HCT116 (cell line): ENCODE results near the gene CHRDL1. TPM values are rescaled to one million over a fixed set of nuclear protein-coding genes. Genes with fewer than 3 reads are reported as not detected.
"Not testable (repeated sequence)": the region's sequence is repeated elsewhere in the genome, so short reads cannot be mapped to it uniquely, and the experiment has no call there.

Source experiments
- ATAC-seq: fragments of 200-7000 bp; cut with Tn5 transposase; 2 replicates; pipeline ENCODE4 v1.9.1; 2020; ENCODE audit warnings: mild to moderate bottlenecking, moderate library complexity
- BruUV-seq: library from RNA; stranded (reverse); fragments of 400-500 nt; replicated peaks from 2 replicates; lab custom pipeline; 2021; lab: Mats Ljungman, UMichigan
- CTCF ChIA-PET: fragments of 300-600 bp; sonication (Branson Sonifier 250); formaldehyde crosslinking; loops from one replicate; lab custom pipeline; 2021; ENCODE audit warnings: antibody characterized with exemption; lab: Charles Lee
- POLR2A ChIA-PET: fragments of 300-600, 350-600 bp; sonication (Branson Sonifier 250); formaldehyde crosslinking; loops from one replicate; lab custom pipeline; 2021; ENCODE audit warnings: antibody characterized with exemption; lab: Charles Lee
- RAD21 ChIA-PET, 2 experiments: fragments of 300-600 bp; sonication (Branson Sonifier 250); formaldehyde crosslinking; loops; one replicate each; lab custom pipeline; 2023; ENCODE audit warnings: low total read pairs in 2 of 2; ENCODE audit not compliant: uncharacterized antibody in 2 of 2, unreplicated experiment in 2 of 2, low non-redundant PET in 1 of 2; lab: Charles Lee
- DNase-seq: peaks from one replicate; pipeline ENCODE4 v3.0.0-alpha.2; 2010; ENCODE audit warnings: low read depth, low spot score
- H2AFZ ChIP-seq: fragments of 200-600 bp; shearing (Covaris generic), sonication (generic); 2 replicates; pipeline ENCODE4 v1.6.1; 2017; ENCODE audit warnings: low read depth, mixed run types, mixed read lengths, antibody characterized with exemption, low read length; ENCODE audit not compliant: poor library complexity, severe bottlenecking
- H3K27ac ChIP-seq: 2 replicates; pipeline ENCODE4 v1.5.1; 2012; ENCODE audit warnings: low read depth, low read length
- H3K27me3 ChIP-seq: fragments of 200-600 bp; sonication (generic); 2 replicates; pipeline ENCODE4 v1.6.1; 2016; ENCODE audit warnings: mixed run types, low read length, mixed read lengths; ENCODE audit not compliant: insufficient read depth
- H3K36me3 ChIP-seq, 2 experiments: fragments of 200-500 bp in 1 of 2; fragments of 200-600 bp in 1 of 2; sonication (Bioruptor generic) in 1 of 2; sonication (generic) in 1 of 2; 2 replicates each; pipeline versions ENCODE4 v1.5.1 to v1.6.1; 2014 to 2016; ENCODE audit warnings: low read length in 2 of 2, inconsistent platforms in 1 of 2, mixed read lengths in 1 of 2, mixed run types in 1 of 2; ENCODE audit not compliant: insufficient read depth in 2 of 2, control insufficient read depth in 1 of 2
- H3K4me1 ChIP-seq, 2 experiments: fragments of 200-600 bp in 1 of 2; sonication (generic) in 1 of 2; 2 replicates each; pipeline versions ENCODE4 v1.5.1 to v1.6.1; 2012 to 2017; ENCODE audit warnings: low read length in 2 of 2, inconsistent platforms in 1 of 2, mild to moderate bottlenecking in 1 of 2, mixed read lengths in 1 of 2, mixed run types in 1 of 2, moderate library complexity in 1 of 2; ENCODE audit not compliant: insufficient read depth in 2 of 2, control insufficient read depth in 1 of 2
- H3K4me2 ChIP-seq: fragments of 200-600 bp; sonication (generic); 2 replicates; pipeline ENCODE4 v1.6.1; 2017; ENCODE audit warnings: mixed run types, low read length, mixed read lengths
- H3K4me3 ChIP-seq, 2 experiments: fragments of 200-600 bp in 1 of 2; sonication (generic) in 1 of 2; replicated peaks in 1 of 2; 2 replicates each; pipeline ENCODE4 v1.5.1; 2011 to 2016; ENCODE audit warnings: low read length in 2 of 2, control low read depth in 1 of 2, low read depth in 1 of 2, mild to moderate bottlenecking in 1 of 2, mixed read lengths in 1 of 2, mixed run types in 1 of 2
- H3K79me2 ChIP-seq: fragments of 200-600 bp; sonication (generic); 2 replicates; pipeline ENCODE4 v1.6.1; 2017; ENCODE audit warnings: mild to moderate bottlenecking, mixed run types, low read length, moderate library complexity, mixed read lengths; ENCODE audit not compliant: insufficient read depth
- H3K9ac ChIP-seq: fragments of 200-600 bp; sonication (generic); 2 replicates; pipeline ENCODE4 v1.6.1; 2016; ENCODE audit warnings: low read length, mixed read lengths
- H3K9me2 ChIP-seq: fragments of 200-600 bp; sonication (generic), shearing (Covaris generic); 2 replicates; pipeline ENCODE4 v1.6.1; 2017; ENCODE audit warnings: mixed run types, mild to moderate bottlenecking, moderate library complexity; ENCODE audit not compliant: insufficient read depth
- H3K9me3 ChIP-seq, 2 experiments: fragments of 200-500 bp in 1 of 2; fragments of 200-600 bp in 1 of 2; sonication (Bioruptor generic) in 1 of 2; sonication (generic) in 1 of 2; 2 replicates each; pipeline ENCODE4 v1.6.1; 2014 to 2017; ENCODE audit warnings: low read length in 2 of 2, mixed read lengths in 2 of 2, inconsistent platforms in 1 of 2, low read depth in 1 of 2, mild to moderate bottlenecking in 1 of 2, mixed run types in 1 of 2, moderate library complexity in 1 of 2; ENCODE audit not compliant: control insufficient read depth in 1 of 2, insufficient read depth in 1 of 2
- H4K20me1 ChIP-seq: fragments of 200-600 bp; sonication (generic), shearing (Covaris generic); 2 replicates; pipeline ENCODE4 v1.6.1; 2017; ENCODE audit warnings: mixed run types, mild to moderate bottlenecking, moderate library complexity; ENCODE audit not compliant: insufficient read depth
- POLR2AphosphoS5 ChIP-seq: IDR thresholded peaks from 2 replicates; pipeline ENCODE4 v1.6.1; 2011; ENCODE audit warnings: mild to moderate bottlenecking, low read depth, low read length, moderate library complexity
- RAD21 ChIP-seq: IDR thresholded peaks from 2 replicates; pipeline ENCODE4 v1.6.1; 2012; ENCODE audit warnings: low read depth, mild to moderate bottlenecking
- intact Hi-C: fragments of 100-400 bp; cut with micrococcal nuclease; formaldehyde crosslinking; loops from 2 replicates; pipeline ENCODE4 v1.10.0; 2022
- total RNA-seq: library from RNA; stranded (reverse); gene quantifications from one replicate; pipeline ENCODE4 v1.2.1, GENCODE V29; 2021; ENCODE audit not compliant: unreplicated experiment
- TF ChIP-seq, protein P1 (sequence below), 3 experiments: fragments of 200-600 bp in 1 of 3; sonication (generic) in 1 of 3; IDR thresholded peaks in 2 of 3; conservative IDR thresholded peaks in 1 of 3; 2 replicates each; pipeline ENCODE4 v1.5.1; 2012 to 2017; ENCODE audit warnings: low read depth in 2 of 3, low read length in 2 of 3, antibody characterized with exemption in 1 of 3, borderline replicate concordance in 1 of 3, control low read depth in 1 of 3, mild to moderate bottlenecking in 1 of 3, mixed read lengths in 1 of 3, mixed run types in 1 of 3, moderate library complexity in 1 of 3; ENCODE audit not compliant: insufficient read depth in 1 of 3
- TF ChIP-seq, protein P2 (sequence below): IDR thresholded peaks from 2 replicates; pipeline ENCODE4 v1.6.1; 2012

Gene CHRDL1
- total RNA-seq, 1 experiment from 2014 or later, result 0.05 TPM

DNA sequence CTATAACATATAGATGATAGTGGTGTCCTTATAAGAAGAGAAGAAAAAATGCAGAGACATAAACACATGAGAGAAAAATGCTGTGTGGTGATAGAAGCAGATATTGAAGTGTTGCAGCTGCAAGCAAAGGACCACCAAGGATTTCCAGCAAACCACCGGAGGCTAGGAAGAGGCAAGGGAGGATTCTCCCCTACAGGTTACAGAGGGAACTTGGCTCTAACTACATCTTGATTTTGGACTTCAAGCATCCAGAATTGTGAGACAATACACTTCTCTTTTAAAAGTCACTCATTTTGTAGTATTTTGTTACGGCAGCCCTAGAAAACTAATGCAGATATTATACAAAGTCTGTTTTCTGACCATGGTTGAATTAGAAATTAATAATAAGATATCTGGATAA is 30.4 kb upstream of the CHRDL1 start:
- ChIA-PET RAD21 (no interaction called here), CTCF (no interaction called here), POLR2A (no interaction called here)
- H3K4me1 ChIP-seq, result no peaks in the 10 kb centered on the region
- H3K4me2 ChIP-seq, result no peak overlapping the region
- H3K36me3 ChIP-seq, result no peaks in the 10 kb centered on the region
- H3K9me3 ChIP-seq, result no peaks in the 10 kb centered on the region
- no peak overlapping the region for H2AFZ ChIP-seq
- intact Hi-C loops, result no loop called here
- no peak for ATAC-seq
- no peaks in the 10 kb centered on the region; the same call in 1 of the 2 replicates for H3K27me3 ChIP-seq
- no TSS peak for BruUV-seq
- H3K4me3 ChIP-seq, result no peak overlapping the region
- no peaks in the 10 kb centered on the region for H3K79me2 ChIP-seq
- H3K27ac ChIP-seq, result no peak overlapping the region
- no peaks in the 10 kb centered on the region for H4K20me1 ChIP-seq
- DNase-seq, result no peak
- H3K9ac ChIP-seq, result no peak overlapping the region
- TF ChIP-seq, protein P1, sequence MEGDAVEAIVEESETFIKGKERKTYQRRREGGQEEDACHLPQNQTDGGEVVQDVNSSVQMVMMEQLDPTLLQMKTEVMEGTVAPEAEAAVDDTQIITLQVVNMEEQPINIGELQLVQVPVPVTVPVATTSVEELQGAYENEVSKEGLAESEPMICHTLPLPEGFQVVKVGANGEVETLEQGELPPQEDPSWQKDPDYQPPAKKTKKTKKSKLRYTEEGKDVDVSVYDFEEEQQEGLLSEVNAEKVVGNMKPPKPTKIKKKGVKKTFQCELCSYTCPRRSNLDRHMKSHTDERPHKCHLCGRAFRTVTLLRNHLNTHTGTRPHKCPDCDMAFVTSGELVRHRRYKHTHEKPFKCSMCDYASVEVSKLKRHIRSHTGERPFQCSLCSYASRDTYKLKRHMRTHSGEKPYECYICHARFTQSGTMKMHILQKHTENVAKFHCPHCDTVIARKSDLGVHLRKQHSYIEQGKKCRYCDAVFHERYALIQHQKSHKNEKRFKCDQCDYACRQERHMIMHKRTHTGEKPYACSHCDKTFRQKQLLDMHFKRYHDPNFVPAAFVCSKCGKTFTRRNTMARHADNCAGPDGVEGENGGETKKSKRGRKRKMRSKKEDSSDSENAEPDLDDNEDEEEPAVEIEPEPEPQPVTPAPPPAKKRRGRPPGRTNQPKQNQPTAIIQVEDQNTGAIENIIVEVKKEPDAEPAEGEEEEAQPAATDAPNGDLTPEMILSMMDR (IDR thresholded peaks at IDR 0.05 in 2 of 3, conservative IDR thresholded peaks at IDR 0.05 in 1 of 3; ENCODE audit: borderline replicate concordance in 1 of 3, insufficient read depth in 1 of 3, low read depth in 2 of 3, low read length in 2 of 3), result 0 out of 6 replicates have a peak, but pooled peaks of 1 of the 3 experiments have one; percentile 3
- TF ChIP-seq POLR2AphosphoS5, result no peak
- no peak for TF ChIP-seq RAD21
- TF ChIP-seq, protein P2, sequence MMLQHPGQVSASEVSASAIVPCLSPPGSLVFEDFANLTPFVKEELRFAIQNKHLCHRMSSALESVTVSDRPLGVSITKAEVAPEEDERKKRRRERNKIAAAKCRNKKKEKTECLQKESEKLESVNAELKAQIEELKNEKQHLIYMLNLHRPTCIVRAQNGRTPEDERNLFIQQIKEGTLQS, result no peak
- H3K9me2 ChIP-seq, result no peaks in the 10 kb centered on the region

DNA sequence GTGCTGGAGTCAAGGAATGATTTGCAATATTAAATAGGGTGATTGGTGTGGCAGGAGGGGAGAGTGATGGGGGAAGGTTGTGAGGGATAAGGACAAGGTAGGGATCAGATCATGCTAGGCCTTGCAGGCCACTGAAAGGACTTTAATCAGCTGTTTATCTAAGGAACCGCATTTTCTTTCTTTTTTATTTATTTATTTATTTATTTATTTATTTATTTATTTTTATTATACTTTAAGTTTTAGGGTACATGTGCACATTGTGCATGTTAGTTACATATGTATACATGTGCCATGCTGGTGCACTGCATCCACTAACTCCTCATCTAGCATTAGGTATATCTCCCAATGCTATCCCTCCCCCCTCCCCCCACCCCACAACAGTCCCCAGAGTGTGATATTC is 20.9 kb upstream of the CHRDL1 start:
- H3K27me3 ChIP-seq, ATAC-seq, H2AFZ ChIP-seq, H3K4me1 ChIP-seq, H4K20me1 ChIP-seq, H3K9me2 ChIP-seq, H3K27ac ChIP-seq, DNase-seq, BruUV-seq, H3K36me3 ChIP-seq, H3K4me3 ChIP-seq, intact Hi-C loops, H3K9ac ChIP-seq, H3K4me2 ChIP-seq, POLR2A ChIA-PET, H3K79me2 ChIP-seq, CTCF ChIA-PET, RAD21 ChIA-PET, H3K9me3 ChIP-seq: not testable (repeated sequence)
